ENCODE results near the gene UFD1. TPM values are rescaled to one million over a fixed set of nuclear protein-coding genes. Genes with fewer than 3 reads are reported as not detected.

UFD1 gene
- total and polyA plus RNA-seq, 2 of the 13 experiments (the other 11 are each of a cell fraction or from before 2014, with no cell fraction given): 47.9 to 51.1 TPM

DNA sequence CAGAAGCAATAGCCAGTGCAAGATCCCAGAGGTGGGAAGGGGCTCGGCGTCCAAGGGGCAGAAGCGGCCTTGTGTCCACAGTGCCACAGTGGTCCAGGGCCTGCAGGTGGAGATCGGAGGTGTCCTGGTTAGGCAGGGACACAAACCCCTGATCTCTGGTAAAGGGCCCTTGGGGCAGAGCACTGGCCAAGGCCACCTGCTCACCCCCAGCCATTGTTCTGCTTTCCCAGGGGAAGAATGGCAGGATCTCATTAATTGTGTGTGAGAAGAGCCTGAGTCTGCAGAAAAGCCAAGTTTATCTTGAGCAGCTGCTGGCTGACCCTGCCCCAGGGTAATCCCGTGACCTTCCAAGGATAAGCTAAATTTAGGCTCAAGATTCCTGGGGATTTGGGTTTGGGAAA is 48.3 kb upstream of the UFD1 start:
- ATAC-seq (peak; percentile 39), DNase-seq (ENCODE audit: low spot score) (no peak), FAIRE-seq (no peak)
- Histone ChIP-seq H4K20me1 (ENCODE audit: insufficient read depth, low read length) (no peaks in the 10 kb centered on the region), H3K27me3 (ENCODE audit: control insufficient read depth in 1 of 2, insufficient read depth in 2 of 2, low read length in 2 of 2) (peaks cover 0 to 18% of the 10 kb centered on the region in 2 experiments; a peak in 1 of 5 replicates), H3K4me3 (replicated peaks in 1 of 3; ENCODE audit: insufficient read depth in 1 of 3, low read depth in 2 of 3, low read length in 3 of 3) (no peak overlapping the region), H3K4me2 (ENCODE audit: low read depth, low read length) (no peak overlapping the region), H3K9ac (ENCODE audit: insufficient read depth, low read depth, low read length) (no peak overlapping the region), H3K79me2 (ENCODE audit: insufficient read depth, low read length) (no peaks in the 10 kb centered on the region), H2AFZ (ENCODE audit: low read length) (no peak overlapping the region), H3K9me3 (ENCODE audit: low read length) (no peaks in the 10 kb centered on the region), H3K4me1 (ENCODE audit: insufficient read depth, low read length) (no peaks in the 10 kb centered on the region), H3K36me3 (replicated peaks in 1 of 2; ENCODE audit: control insufficient read depth in 1 of 2, insufficient read depth in 2 of 2, low read length in 2 of 2) (no peaks in the 10 kb centered on the region), H3K27ac (ENCODE audit: extremely low read length, insufficient read depth, low read length) (no peak overlapping the region)
- intact Hi-C loops (cut with micrococcal nuclease; ENCODE audit: unreplicated experiment) (no loop called here), in situ Hi-C loops (cut with HindIII; ENCODE audit: extremely low pct_ligation_motif_present, low pct_unique_long_range_greater_than_20kb) (no loop called here)
- ChIA-PET POLR2A (no interaction called here), CTCF (ENCODE audit: low intra/inter-chr PET ratio, low total read pairs) (no interaction called here)
- WGBS (ENCODE audit: low lambda C conversion rate): 14% methylated on average over 5 of the region's 5 CpGs
- TF ChIP-seq CBX1 (IDR thresholded peaks at IDR 0.05; ENCODE audit: low read depth) (no peak), ZC3H4 (CRISPR knock-in tag; IDR thresholded peaks at IDR 0.05; ENCODE audit: borderline replicate concordance) (no peak), ZFP36L1 (CRISPR knock-in tag; IDR thresholded peaks at IDR 0.05) (no peak), PCBP1 (IDR thresholded peaks at IDR 0.05; ENCODE audit: borderline replicate concordance, low read depth, low read length) (no peak), HOXA5 (CRISPR knock-in tag; IDR thresholded peaks at IDR 0.05) (no peak), ZNF317 (CRISPR knock-in tag; IDR thresholded peaks at IDR 0.05) (no peak), MIXL1 (CRISPR knock-in tag; IDR thresholded peaks at IDR 0.05) (no peak), KDM4B (CRISPR knock-in tag; IDR thresholded peaks at IDR 0.05) (no peak), PHF5A (CRISPR knock-in tag; IDR thresholded peaks at IDR 0.05; ENCODE audit: low read depth, unreplicated experiment) (no peak)
- TF ChIP-seq, protein P1, sequence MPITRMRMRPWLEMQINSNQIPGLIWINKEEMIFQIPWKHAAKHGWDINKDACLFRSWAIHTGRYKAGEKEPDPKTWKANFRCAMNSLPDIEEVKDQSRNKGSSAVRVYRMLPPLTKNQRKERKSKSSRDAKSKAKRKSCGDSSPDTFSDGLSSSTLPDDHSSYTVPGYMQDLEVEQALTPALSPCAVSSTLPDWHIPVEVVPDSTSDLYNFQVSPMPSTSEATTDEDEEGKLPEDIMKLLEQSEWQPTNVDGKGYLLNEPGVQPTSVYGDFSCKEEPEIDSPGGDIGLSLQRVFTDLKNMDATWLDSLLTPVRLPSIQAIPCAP (CRISPR knock-in tag; IDR thresholded peaks at IDR 0.05; ENCODE audit: low read depth): no peak
- TF ChIP-seq, protein P2, sequence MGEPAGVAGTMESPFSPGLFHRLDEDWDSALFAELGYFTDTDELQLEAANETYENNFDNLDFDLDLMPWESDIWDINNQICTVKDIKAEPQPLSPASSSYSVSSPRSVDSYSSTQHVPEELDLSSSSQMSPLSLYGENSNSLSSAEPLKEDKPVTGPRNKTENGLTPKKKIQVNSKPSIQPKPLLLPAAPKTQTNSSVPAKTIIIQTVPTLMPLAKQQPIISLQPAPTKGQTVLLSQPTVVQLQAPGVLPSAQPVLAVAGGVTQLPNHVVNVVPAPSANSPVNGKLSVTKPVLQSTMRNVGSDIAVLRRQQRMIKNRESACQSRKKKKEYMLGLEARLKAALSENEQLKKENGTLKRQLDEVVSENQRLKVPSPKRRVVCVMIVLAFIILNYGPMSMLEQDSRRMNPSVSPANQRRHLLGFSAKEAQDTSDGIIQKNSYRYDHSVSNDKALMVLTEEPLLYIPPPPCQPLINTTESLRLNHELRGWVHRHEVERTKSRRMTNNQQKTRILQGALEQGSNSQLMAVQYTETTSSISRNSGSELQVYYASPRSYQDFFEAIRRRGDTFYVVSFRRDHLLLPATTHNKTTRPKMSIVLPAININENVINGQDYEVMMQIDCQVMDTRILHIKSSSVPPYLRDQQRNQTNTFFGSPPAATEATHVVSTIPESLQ (CRISPR knock-in tag; conservative IDR thresholded peaks at IDR 0.05): no peak
- TF ChIP-seq, protein P3, sequence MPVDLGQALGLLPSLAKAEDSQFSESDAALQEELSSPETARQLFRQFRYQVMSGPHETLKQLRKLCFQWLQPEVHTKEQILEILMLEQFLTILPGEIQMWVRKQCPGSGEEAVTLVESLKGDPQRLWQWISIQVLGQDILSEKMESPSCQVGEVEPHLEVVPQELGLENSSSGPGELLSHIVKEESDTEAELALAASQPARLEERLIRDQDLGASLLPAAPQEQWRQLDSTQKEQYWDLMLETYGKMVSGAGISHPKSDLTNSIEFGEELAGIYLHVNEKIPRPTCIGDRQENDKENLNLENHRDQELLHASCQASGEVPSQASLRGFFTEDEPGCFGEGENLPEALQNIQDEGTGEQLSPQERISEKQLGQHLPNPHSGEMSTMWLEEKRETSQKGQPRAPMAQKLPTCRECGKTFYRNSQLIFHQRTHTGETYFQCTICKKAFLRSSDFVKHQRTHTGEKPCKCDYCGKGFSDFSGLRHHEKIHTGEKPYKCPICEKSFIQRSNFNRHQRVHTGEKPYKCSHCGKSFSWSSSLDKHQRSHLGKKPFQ (CRISPR knock-in tag; IDR thresholded peaks at IDR 0.05; ENCODE audit: insufficient replicate concordance): no peak
- TF ChIP-seq, protein P4, sequence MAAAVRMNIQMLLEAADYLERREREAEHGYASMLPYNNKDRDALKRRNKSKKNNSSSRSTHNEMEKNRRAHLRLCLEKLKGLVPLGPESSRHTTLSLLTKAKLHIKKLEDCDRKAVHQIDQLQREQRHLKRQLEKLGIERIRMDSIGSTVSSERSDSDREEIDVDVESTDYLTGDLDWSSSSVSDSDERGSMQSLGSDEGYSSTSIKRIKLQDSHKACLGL (CRISPR knock-in tag; IDR thresholded peaks at IDR 0.05): no peak
- BruUV-seq (replicated peaks): no TSS peak

Measured in HepG2 (cell line).